Activated CD4-positive, alpha-beta T cell treated with anti-CD3 and anti-CD28 coated beads for 48 hours (primary cell): ENCODE results near the gene AP3S2.

Source experiments
- DNase-seq: peaks from one replicate; pipeline ENCODE4 v3.0.0-alpha.2; 2020

AP3S2 gene

DNA sequence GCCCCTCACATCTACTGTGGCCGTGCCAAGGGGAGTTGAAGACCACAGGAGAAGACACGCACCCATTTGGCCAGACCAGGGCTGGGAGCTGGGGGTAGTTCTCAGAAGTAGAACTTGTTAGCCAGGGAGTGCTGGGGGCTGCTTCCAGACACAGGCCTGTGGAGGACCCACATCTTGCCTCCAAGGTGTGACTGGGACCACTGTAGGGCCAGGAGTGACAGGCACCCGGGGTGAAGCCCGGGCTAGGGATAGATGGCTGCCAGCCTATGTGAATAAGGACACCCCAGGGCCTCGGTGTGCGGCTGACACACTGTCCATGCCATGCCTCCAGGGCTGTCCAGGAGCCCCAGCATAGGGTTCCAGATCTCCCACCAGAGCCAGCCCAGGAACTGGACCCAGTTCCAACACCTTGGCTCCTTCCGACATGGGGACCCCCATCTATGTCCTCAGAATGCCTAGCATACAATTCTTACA is 80.9 kb downstream of the AP3S2 start:
- DNase-seq: no peak

DNA sequence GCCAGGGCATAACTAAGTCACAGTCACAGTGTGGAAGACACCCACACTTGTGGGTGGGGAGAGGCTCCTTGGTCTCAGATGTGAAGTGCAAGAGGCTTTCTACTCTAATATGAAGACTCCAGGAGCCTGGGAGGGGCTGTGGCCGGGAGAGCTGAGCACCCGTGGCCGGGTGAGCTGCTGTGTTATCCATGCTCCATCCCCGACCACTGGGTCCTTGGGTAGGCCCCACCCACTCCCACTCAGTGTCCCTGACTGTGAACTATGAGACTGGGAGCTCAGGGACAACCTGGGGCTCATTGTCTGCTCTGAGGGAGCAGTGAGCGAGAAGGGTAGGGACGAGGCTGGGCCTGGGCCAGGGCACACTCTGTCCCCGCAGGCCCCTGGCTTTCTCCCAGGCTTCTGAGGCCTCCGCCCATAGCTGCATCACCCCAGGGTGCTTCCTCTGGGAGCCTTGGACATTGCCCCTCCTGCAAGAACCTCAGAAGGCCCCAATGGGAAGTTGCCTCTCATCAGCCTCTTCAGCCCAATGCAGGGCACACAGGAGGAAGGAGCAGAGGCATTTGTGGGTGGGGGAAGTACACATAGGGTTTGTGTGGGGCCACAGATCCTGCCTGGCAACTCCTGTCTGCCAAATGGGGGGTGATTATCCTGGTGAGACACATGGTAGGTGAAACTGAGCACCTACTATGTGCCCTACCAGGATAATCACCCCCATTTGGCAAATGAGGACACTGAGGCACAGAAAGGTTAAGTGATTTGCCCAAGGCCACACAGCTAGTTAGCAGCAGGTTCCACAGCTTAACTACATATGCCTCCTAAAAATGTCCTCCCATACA is 81.6 kb downstream of the AP3S2 start:
- no peak for DNase-seq

DNA sequence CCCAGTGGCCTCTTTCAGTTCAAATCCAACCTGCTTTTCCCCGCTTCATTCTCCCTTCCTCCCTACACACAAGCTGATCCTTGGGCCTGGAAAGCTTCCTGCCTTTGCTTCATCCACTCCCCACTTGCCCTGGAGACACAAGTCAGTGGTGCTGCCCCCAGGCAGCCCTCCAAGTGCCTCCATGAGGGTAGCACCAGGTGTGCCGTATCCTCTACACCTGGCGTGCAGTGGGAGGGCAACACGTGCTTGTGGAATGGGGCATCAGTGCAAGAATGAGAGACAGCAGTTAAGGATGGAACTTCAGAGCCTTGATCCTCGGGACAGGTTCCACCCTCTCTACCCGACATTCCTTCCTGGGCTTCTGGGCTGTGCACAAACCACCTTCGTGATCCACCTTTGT is 83.0 kb downstream of the AP3S2 start:
- DNase-seq: no peak

DNA sequence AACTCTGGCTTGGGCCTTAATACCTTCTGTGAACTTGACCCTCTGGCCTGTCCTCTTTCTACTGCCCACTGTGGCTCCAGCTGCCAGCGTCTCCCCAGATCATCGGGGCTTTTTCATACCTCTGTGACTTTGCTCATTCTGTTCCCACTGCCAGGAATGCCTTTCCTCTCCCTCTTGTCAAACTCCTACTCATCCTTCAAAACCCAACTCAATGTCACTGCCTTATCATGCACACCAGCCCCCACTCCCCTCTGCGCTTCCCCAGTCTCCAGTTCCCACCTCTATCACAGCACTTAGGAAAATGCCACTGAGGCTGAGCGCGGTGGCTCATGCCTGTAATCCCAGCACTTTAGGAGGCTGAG is 84.0 kb downstream of the AP3S2 start:
- no peak for DNase-seq

DNA sequence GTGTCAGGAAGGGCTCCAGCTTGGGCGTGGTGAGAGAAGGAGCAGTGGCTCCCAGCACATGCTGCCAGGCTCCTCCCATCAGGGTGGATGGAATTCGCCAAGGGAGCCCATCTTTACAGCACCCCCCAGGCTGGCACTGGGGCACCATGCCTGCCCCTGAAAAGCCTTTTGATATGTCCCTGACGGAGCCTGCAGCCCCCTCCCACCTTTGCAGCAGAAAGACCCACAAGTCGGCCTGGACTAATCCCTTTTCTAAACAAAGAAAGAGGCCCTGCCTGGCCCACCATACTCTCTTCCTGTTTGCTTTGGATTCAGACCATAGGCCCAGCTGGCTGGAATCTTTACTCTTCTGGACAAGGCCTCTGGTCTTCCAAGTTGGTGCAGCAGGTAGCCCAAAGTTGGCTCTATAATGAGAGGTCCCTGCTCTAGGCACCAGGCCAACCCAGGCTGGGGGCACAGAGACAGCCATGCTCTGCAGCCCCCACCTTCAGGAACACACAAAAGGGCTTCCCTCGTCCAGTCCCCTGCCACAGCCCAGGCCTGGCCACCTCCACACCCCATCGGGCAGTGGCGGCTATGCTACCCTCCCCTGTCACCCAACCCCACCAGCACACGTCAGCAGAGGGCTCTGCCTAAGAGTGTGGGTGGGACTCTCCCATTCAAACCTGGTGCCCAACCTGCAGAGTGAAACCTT is 84.6 kb downstream of the AP3S2 start:
- DNase-seq: no peak

DNA sequence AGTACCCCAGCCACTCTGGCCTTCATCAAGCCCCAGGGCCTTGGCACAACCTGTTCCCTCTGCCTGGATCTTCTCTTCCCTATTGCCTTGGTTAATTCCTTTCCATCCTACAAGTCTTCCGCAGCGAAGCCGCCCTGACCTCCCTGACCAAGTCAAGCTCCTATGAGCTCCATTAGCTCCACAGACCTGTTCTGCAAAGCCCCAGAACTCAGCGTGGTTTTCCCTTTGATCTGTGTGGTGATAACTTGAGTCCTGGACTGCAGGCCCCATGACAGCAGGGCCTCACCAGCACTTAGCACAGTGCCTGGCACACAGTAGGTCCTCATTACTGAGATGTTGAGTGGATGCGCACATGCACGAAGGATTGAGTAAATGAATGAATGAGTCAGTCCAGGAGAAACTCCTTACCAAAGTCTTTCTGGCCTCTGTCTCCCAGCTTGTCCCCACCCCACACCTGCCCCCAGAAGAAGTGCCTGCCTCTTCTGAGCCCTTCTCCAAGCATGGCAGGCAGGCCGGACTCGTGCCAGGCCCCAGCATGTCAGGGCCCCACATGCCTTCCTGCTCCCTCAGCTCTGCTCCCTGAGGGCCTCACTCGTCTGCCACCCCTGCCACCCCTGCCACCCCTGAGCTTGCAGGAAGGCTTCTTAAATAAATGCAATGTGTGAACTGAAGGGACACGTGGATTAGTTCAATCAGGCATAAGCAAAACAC is 85.5 kb downstream of the AP3S2 start:
- DNase-seq: no peak

DNA sequence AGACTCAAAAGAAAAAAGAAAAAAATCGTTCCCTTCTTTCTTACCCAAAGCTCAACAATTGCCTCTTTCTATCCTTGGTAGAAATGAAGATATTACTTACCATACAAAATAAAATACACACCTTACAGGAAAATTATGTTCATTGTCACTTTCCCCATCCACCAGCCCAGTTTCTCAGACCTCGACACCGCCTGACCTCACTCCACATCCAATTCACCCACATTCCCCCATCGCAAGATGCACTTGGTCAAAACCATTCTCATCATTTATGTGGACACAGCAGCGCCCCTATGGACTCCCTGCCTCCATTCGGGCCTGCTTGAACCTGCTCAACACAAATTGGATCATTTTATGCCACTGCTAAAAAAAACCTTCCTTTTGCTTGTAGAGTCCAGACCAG is 86.1 kb downstream of the AP3S2 start:
- no peak for DNase-seq

DNA sequence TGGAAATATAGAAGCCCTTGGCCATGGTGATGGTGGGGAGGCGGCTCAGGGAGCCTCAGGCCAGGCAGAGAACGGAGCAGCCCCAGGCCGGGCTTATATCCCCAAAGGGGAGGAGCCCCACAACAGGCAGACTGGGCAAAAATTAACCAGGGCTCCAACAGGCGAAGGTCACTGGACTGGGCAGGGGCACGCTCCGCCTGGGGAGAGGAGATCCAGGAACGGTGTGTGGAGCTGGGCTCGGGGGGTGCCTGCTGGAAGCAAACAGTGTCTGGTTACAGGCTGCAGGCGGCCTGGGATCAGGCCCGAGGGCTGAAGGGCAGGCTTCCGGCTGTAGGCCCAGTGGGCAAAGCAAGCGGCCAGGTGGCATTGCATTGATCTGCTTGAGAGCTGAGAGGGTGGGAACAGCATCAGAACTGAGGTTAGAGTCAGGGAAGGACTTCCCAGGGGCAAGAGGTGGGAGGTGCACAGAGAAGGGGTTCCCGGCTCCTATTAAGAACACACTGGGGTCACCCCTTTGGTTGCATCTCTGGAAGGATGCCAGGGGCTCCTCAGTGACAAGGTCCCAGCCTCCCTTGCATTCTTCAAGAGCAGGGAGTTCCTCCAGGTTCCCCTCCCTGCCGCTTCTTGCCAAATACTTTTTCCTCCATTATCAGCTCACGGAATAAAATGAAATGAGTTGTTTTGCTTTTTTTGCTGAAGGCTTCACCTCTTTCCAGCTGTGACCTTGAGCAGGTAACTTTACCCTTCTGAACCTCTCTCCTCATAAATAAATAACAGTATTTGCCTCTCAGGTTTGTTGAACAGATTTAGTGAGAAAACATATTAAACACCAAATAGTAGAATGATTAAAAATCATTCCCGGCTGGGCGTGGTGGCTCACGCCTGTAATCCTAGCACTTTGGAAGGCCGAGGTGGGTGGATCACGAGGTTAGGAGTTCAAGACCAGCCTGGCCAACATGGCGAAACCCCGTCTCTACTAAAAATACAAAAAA is 86.9 kb downstream of the AP3S2 start:
- DNase-seq: no peak

DNA sequence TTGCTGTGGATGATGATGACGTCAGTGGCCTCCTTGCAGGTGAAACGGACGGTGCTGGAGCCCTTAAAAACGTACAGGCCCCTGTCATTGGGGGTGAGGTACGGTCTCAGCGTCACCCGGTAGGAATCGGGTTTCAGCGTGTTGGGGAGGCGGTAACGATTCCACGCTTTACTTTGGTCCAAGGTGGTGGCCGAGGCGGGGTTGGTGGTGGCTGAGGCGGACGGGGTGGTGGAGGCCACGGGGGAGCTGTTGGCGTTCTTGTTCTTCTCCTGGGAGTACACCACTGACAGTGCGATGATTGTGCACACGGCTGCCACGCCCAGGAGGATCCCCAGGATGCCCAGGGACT is 87.6 kb downstream of the AP3S2 start:
- no peak for DNase-seq

DNA sequence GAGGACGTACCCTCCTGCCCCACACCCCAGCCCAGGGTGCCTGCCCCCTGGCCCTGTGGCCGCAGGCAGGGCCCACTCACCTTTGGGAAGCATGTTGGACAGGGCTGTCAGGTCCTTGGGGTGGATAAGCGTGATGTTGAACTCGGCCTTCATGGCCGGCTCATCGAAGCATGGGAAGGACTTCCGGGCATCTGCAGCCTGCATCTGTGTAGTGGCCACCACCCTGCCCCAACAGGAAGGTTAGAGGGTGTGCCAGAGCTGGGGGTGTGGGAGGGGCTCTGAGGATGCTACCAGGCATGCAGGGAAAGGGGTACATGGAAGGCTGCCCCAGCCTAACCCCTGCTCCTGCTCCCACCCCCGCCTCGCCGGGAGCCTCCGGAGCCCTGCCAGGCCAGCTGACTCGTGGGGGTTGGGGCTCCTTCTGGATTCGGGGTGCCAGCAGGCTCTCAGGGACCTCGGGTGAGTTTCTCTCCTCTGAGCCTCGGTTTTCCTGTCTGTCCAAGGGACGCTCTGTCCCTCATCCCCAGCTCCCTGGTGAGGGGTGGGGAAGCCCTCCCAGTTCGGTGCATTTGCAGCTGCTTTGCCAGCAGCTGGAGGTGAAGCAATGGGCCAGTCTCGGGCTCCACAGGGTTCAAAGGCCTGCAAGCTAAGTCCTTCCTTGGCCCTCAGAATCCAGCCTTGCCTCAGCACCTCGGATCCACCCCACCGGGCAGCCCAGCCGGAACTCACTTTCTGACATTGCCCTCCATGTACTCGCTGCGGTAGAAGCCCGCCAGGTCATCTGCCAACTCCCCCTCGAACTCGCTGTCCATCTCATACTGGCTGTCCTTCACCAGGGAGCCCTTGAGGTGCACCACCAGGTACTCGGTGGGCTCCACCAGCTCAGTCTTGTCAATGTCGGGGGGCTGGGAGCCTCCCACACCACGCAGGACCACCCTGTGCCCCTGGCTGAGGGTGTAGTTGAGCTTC is 88.3 kb downstream of the AP3S2 start:
- no peak for DNase-seq

DNA sequence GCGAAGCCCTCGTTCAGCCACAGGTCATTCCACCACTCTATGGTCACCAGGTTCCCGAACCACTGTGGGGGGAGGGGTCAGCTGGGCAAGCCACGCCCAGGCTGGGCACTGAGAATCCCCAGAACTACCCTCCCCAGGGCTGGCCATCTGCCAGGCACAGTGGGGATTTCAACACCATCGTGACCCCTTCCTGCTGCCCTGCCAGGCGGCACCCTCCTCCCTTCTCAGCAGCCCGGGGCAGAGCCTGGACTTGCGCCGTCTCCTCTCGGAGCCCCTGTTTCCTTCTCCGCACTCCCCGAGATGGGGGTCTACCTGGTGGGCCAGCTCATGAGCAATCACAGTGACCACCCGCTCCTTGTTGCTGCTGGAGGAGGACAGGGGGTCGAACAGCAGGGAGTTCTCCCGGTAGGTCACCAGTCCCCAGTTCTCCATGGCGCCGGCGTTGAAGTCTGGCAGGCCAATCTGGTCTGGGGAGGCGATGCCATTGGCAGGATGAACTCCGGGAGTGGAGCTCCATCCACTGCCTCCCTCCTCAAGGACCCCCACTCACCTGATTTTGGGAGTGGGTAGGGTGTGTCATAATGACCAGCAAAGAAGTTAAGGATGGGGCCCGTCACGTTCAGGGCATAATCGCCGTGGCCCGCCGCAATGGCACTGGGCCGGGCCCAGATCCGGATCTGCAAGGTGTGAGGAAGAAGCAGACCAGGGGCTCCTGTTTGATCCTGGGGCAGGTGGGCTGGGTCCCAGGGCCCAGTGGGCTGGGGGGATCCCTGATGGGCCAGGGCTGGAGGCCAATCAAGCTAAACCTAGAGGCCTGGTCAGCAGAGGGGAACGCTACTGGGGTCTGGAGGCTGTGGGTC is 89.6 kb downstream of the AP3S2 start:
- no peak for DNase-seq

DNA sequence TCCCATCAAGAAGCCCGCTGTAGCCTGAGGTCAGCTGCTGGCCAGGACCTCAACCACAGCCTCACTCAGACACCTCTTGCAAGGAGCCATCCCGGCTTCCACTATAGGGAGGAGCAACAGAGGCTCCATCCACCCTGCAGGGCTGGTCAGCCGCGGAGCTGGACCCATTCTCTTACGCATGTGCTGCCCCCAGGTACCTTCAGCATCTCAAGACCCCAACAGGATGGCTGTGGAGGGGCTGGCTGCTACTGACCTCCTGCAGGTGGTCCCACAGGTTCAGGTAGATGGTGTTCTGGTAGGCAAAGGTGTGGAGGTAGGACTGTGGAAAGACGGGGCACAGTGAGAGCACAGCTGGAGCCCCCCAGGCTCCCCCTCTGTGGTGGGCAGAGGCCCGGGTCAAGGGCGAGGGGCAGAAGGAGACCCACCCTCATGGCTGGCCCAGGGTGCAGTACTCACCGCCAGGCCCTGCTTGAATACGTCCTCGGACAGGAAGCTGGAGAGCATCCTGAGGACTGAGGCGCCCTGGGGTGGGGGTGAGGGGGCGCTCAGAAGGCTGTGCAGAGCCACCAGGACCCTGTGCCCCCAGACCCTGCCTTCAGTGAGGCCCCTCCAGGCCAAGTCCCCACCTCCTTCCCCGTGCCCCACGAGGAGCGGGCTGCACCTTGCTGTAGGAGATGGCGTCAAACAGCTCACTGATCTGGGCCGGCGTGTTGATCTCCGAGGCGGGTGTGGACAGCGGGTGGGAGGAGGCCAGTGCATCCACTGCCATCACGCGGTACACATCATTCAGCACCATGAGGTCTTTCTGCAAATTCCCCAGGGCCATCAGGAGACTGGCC is 90.6 kb downstream of the AP3S2 start:
- DNase-seq: no peak

DNA sequence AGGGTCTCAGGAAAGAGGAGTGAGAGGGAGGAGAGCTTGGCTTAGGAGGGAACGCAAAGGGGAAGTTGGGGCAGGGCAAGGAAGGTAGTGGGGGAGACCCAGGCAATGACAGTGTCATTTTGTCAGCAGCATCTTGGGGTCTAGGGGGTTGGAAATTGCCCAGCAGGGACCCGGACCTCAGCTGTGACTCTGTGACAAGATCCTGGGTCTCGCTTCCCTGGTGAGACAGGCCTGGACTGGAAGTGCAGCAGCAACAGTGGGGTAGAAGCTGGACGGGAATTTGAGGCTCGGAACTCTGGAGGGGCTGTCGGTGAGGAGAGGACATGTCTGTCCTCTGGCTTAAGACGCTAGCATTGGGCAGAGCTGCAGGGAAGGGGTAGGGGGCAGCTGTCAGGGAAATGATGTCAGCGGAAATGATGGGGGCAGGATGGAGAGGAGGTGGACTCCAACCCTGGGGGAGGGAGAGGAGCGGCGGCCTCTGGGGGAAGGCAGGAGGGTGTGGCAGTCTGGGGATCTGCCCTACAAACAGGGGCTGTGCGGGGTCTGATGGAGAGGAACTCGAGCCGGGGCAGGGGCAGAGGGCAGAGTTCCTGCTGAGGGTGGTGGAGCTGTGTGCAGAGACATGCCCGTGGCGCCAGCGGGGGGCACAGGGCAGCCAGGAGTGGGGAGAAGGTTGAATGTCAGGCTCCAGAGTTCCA is 91.4 kb downstream of the AP3S2 start:
- no peak for DNase-seq

DNA sequence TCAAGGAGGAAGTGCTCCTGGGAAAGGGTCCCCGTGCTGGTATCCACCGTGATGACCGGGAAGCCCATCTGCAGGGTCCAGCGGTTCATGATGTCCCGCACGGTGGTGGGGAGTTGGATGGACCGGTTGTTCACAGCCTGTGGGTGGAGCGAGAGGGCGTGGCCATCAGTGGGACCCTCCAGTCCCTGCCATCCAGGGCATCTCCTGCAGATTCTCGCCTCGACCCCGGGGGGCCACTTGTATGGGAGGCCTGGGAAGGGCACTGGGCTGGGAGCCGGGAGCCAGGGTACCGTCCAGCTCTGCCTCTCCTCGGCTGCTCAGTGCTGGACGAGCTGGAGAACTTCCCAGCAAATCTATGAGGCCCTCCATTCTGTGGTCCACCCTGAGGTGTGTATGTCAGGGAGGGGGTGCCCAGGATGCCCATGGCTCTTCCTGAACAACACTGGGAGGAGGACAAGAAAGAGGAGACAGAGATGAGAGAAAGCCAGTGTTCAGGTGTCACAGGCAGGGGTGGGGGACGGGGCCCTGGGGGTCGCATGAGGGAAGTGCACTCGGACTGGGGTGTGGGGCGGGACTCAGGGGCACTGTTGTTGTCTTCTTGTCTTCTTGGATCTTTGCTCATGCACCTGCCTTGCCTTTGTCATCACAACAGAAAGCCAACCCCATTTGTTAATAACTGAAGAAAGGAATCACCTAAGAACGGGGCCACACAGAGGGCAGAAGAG is 92.2 kb downstream of the AP3S2 start:
- no peak for DNase-seq

DNA sequence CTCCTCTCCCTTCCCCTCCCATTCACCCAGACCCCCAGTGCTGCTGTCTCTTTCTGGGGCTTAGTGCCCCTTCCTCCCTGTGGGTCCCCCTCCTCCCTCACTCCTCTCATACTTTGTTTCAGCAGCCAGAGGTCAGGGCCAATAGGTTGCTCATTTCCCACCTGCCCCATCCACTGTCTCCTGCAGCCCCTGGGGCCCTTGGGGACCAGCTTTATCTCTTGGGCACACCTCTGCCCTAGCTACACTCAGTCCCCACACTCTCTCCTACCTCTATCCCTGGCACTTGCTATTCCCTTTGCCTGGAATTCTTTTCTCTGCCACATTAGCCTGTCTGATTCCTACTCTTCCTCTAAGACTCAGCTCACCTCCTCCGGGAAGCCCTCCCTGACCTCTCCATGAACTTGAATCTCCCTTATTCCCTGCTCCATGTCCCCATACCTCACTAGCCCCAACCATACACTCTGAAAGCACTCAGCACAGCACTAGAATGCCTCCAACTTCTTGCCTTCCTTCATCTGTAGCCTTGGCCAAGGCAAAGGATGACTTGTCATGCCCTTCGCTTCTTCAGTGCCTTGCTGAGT is 93.8 kb downstream of the AP3S2 start:
- DNase-seq: no peak

DNA sequence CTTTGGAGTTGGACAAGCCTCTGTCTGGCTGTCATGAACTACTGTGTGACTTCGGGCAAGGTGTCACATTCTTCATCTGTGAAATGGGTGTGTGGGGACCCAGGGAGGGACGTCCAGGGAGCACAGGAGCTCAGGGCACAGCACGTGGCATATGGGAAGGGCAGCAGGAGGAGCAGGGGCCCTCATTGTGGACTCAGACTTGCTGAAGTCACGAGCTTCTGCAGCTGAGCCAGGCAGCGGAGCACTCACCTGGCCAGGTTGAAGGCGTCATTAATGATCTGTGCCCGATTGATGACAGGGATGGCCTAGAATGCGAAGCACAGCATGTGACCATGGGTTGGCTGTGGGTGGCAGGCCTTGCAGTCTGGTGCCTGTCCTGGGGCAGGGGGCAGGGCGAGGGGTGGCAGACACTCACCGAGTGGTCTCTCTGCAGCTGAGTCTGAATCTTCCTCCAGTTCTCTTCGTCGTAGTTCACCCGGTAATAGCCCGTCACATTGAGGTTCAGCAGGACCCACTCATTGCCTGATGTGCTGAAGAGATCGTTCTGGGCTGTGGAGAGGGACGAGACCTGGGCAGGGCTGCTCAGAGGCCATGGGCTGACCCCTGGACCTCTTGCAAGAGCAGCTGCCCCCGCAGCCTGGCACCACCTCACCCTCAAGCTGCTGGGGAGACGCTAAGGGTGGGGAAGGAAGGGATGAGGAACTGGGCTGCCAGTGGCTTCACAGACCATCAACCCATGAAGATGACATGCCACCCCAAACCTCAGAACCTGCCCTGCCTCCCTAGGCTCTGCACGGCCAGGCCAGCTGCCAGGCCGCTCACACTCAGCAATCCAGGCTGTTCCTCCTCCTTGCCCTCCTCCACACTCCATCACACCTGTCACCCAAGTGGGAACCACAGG is 94.5 kb downstream of the AP3S2 start:
- DNase-seq: no peak
